HG03378 (cell line): Measurements from ENCODE around the gene FAM193A.
"Not testable (repeated sequence)": the region's sequence is repeated elsewhere in the genome, so short reads cannot be mapped to it uniquely, and the experiment has no call there.

ENCODE experiments used
- ATAC-seq: cut with Tn5 transposase; IDR thresholded peaks from one replicate; pipeline ENCODE4 v1.9.1; 2021; ENCODE audit warnings: mild to moderate bottlenecking, moderate library complexity; ENCODE audit not compliant: unreplicated experiment

The FAM193A gene

DNA sequence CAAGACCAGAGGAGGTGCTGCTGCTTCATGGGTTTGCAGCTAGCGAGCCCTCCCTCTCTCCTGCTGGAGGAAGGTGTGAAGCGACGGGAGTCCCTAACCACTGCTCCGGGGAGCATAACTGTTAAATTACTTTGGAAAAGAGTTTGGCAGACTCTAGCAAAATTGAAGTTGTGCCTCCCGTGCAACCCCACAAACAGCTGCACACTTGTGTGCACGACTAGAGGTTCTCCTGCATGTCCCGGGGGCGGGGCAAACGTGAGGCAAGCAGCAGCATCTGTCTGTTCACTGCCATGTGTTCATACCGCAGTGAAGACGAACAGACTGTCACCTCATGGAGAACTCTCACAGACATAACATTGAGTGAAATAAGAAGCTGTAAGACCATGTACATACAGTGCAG is 185.1 kb downstream of the FAM193A start:
- ATAC-seq, result no peak

DNA sequence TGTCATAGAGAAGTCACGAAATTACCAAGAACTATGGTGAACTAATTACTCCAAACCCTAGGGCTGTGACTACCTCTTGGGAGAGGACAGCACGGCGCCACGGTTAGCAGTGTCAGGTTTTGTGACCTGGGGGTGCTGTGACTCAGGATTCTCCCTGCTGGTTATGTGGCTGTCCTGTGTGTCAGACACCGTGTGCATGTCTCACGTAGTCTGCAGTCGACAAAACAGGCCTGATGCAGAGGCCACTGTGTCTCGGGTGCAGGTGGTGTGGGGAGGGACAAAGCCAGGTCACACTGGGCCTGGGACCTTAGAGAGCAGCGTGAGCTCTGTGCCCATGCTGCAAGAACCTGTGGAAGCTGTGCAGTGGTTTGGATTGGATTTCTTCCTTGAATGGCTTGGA is 185.6 kb downstream of the FAM193A start:
- ATAC-seq, result no peak

DNA sequence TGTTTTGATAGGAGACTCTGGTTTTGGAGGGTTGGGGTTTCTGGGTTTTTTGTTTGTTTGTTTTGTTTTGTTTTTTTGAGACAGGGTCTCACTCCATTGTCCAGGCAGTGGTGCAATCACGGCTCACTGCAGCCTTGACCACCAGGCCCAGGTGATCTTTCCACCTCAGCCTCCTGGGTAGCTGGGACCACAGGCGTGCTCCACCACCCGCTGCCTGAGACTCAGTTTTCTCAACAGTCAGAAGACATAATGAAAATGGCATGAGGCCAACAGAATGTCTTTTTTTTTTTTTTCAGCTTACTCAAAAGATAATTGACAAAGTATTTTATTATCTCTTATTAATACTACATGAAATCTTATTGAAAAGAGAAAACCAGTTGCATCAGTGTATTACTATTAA is 187.3 kb downstream of the FAM193A start:
- ATAC-seq, result no peak

DNA sequence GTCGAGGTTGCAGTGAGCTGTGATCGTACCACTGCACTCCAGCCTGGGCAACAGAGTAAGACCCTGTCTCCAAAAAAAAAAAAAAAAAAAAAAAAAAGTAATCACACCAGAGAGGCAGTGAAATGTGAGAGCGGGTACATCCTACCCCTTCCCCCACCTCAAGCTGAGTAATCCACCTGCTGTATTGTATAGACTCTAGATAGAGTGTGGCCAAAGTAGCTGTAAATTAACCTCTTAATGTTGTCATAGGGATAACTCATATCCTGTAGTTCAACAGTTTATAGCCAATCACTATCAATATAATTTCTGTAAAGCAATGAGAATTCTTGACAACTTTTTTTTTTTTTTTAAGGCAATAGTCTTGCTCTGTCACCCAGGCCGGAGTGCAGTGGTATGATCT is 188.9 kb downstream of the FAM193A start:
- ATAC-seq, result no peak

DNA sequence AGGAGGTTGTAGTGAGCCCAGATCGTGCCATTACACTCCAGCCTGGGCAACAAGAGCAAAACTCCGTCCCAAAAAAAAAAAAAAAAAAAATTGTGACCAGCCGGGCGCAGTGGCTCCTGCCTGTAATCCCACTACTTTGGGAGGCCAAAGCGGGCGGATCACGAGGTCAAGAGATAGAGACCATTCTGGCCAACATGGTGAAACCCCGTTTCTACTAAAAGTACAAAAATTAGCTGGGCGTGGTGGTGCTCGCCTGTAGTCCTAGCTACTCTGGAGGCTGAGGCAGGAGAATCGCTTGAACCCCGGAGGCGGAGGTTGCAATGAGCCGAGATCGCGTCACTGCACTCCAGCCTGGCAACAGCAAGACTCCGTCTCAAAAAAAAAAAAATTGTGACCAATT is 190.4 kb downstream of the FAM193A start:
- not testable (repeated sequence) for ATAC-seq

DNA sequence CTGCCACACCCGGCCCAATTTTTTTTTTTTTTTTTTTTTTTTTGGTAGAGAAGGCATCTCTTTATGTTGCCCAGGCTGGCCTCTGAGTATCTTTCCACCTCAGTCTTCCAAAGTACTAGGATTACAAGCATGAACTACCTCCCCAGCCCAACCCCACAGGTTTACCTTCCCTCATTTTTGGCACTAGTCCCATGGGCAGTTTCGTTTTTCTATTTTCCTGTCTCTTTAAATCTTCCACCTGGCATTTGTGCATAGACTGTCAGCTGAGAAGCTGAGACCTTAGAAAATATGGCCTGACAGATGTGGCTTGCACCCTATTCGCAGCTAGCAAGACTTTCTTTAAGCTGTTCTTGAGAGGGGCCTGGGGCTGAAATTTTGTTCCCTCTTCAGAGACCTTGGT is 191.8 kb downstream of the FAM193A start:
- ATAC-seq, result no peak

DNA sequence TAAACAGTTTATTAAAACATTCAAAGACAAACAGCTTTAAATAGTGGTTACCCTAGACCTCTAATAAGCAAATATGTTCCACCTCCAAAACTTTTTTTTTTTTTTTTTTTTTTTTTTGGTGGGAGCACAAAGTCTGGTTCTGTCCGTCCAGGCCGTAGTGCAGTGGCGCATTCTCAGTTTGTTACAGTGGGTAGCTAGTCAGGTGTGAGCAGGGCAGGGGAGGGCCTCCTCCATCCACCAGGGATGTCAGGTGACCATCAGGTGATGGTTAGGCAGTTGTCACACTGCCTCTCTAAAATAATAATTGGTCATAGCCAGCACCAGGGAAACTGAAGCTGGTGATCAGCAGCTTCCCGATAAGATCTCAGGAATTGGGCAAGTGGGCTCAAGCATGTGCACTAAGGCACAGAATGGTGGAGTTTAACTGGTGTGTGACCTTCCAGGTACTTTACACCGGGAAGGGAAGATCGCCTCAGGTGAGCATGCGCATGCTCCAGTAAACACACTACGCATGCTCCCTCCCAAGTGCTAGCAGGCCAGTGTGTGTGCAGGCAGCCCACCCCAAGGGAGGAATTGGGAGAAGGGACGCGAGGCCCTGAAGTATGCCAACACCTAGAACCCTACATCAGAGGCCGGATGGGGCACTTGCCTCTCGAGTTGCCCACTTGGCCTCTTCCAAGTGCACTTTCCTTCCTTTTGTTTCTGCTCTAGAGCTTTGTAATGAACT is 192.5 kb downstream of the FAM193A start:
- ATAC-seq, result no peak

DNA sequence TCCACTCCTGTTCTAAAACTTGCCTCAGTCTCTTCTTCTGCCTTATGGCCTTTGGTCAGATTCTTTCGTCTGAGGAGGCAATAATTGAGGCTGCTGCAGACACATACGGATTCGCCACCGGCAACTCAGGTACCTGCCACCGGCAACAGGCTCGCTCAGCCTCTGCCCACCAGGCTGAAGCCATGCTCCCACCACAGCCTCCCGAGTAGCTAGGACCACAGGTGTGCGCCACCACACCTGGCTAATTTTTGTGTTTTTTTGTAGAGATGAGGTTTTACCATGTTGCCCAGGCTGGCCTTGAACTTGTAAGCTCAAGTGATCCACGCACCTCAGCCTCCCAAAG is 193.1 kb downstream of the FAM193A start:
- no peak for ATAC-seq

DNA sequence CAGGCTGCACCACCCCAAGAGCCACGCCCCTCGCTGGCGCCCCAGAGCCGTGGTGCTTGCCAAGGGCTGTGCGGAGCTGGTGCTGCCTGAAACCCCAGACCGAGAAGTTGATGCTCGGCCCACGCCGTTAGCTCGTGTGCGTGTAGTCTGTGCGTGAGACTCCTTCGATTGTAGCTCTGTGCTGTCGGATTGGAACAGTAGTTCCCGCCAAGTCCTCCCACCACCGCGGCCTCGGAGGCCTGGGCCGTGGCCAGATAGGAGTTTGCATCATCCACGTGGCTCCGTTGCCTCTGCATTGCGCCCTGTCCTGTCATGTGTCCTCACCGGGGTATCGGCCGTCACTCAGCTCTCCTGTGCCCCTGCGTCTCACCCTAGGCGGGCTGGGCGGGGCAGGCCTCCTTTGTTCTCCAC is 195.5 kb downstream of the FAM193A start:
- ATAC-seq, result no peak

DNA sequence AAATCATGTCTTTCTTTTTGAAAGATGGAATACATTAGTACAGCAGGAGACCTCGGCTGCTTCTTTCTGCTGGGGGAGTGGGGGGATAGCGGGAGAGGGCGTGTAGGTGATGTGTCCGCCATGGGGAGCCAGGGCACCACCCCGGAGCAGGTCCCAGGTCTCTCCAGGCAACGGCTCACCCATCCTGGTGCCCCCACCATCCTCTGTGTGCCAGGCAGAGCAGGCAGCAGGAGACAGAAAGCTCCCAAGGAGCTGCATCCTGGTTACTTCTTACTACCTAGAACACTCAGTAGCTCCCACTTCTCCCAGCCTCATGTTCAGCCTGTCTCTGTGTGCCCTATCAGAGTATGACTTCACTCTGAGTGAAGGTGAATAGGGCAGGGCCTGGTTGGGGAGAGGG is 196.1 kb downstream of the FAM193A start:
- ATAC-seq, result no peak

DNA sequence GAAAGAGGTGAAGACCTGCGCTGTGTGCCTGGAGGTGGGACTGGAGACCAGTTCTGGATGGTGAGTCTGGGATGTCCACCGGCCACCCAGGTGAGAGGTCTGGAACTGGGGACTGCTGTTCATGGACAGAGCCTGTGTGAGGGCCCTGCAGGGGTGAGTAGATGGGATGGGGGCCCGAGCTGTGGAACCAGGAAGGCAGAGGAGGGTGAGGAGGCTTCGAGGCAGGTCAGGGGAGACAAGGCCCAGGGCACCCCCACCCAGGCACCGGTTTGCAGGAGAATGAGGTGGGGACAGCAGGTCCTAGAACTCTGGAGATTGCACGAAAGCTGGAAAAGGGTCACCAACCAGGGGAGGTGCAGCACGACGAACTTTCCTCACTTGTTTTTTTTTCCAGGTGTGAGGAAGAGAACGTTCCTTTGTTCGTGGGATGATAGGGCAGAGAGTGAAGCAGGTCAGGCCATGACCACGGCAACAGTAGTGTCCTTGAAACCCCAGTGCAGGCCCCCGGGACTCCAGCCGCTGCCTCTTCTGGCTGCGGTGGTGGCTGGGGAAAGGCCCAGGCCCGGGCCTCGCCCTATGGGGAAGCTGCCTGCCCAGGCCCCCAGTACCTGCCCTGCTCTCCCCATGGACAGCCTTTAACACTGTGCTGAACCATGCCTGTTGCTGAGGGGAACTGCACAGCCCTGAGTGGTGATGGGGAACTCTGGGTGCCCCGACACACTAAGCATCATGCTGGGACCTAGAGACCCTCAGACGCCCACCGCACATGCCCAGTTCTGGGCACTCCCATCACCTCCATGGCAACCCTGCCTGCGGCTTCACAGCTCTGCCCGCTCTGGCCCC is 196.8 kb downstream of the FAM193A start:
- no peak for ATAC-seq

DNA sequence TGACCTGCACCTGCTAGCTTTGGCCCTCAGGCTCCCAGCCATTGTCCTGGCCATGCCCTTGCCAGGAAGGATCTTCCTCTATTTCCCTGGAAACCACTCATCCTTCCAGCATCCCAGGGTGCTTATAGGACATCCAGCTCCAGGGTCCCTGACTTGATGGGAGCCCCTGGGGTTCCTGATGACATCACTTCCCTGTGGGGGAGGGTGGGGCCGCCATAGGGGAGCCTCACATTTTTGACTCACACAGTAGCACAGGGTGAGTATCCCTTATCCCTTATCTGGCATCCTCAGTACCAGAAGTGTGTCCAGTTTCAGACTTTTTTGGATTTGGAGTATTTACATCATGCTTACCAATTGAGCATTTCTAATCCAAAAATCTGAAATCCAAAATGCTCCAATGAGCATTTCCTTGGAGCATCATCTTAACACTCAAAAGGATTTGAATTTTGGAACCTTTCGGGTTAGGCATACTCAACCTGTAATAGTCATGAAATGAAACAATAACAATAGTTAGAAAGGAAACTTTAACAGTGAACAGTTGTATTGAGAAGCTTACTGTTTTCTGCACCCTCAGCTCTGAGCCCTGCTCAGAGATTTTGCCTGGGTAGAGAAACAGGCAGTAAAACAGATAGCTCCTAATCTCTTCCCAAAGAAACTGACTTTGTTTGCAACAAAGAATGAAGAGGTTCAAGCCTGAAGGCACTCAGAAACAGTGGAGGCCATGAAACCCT is 197.6 kb downstream of the FAM193A start:
- no peak for ATAC-seq

DNA sequence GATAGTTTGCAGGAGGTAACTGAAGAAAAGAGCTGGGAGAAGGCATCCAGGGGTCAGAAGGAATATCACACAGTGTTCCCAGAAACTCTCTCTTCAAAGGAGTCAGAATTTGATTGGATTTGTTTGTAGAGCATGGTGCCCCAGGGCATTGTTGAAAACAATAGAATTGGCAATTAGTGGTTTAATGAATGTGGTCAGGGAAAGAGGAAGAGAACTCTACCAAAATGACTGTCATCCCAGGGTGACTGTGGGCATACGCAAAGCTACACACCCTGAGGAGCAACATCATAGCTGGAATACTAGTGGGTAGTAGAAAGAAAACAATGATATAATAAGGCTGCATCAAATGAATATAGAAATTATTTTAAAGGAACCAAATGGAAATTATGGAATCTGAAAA is 198.2 kb downstream of the FAM193A start:
- no peak for ATAC-seq

DNA sequence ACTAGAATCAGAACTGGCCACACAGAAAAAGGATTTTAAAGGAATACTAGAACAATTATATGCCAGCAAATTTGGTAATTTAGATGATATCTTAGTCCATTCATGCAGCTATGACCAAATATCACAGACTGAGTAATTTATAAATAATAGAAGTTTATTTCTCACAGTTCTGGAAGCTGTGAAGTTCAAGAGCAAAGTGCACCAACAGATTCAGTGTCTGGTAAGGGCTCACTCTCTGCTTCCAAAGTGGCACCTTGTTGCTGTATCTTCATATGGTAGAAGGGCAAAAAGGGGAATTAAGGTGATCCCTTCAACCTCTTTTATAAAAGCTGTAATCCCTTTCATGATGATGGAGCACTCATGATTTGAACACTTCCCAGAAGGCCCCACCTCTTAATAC is 199.4 kb downstream of the FAM193A start:
- no peak for ATAC-seq

DNA sequence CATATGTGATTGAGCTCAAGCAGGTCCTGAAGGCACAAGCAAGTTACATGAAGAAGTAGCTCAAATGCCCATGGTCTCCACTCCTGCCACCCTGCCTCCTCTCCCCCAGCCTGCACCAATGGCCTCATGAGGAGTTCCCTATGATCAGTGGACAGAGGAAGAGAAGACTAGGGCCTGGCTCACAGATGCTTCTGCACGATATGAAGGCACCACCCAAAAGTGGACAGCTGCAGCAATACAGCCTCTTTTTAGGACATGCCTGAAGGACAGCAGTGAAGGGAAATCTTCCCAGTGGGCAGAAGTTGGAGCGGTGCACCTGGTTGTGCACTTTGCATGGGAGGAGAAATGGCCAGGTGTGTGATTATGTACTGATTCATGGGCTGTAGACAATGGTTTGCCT is 201.8 kb downstream of the FAM193A start:
- ATAC-seq, result not testable (repeated sequence)

DNA sequence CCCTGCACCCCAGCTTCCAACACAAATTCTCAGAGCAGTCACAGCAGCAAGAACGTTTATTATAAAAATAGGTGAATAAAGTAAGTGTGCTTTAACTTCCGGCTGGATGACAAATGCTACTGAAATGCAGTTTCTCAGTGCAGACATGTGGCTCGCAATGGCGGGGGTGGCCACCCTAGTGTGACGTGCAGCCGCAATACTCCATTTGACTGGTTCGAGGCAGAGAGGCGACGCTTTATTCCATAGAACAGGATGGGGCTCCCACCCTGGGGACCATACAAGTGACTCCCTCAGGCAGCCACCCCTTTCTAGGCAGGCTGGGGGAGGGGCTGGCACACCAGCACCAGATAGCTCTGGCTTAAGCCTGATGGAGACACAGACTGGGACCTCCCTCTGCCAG is 205.2 kb downstream of the FAM193A start:
- no peak for ATAC-seq

DNA sequence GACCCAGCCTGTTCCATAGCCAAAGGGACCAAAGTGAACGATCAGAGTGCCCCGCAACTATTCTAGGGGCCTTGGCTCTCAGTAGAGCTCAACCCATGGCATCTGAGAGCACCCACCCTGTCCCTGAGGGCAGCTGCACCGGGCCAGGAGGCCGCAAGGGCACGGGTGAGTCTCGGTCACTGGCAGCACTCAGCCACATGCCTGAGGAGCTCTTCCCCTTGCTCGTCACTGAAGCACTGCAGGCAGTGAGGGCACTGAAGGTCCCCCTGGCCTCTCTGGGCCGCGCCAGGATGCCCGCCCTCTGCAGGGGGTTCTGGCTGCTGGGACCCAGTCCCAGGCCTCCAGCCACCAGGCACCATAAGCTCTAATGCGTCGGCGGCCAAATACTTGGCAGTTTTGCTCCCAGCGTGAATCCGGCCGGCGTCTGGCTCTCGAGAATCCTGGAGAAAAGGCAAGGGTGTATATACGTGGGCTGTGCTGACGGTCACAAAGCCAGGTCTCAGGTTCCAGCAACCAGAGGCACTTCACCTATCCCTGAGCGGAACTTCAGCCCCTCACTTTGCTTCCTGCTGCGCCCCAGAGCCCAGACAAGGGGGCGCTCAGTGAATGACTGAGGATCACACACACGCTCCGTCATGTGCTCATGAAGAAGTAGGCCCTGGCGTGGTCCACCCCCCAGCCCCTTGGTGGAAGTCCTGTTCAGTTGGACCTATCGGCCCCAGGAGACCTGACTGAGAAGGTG is 205.8 kb downstream of the FAM193A start:
- no peak for ATAC-seq

DNA sequence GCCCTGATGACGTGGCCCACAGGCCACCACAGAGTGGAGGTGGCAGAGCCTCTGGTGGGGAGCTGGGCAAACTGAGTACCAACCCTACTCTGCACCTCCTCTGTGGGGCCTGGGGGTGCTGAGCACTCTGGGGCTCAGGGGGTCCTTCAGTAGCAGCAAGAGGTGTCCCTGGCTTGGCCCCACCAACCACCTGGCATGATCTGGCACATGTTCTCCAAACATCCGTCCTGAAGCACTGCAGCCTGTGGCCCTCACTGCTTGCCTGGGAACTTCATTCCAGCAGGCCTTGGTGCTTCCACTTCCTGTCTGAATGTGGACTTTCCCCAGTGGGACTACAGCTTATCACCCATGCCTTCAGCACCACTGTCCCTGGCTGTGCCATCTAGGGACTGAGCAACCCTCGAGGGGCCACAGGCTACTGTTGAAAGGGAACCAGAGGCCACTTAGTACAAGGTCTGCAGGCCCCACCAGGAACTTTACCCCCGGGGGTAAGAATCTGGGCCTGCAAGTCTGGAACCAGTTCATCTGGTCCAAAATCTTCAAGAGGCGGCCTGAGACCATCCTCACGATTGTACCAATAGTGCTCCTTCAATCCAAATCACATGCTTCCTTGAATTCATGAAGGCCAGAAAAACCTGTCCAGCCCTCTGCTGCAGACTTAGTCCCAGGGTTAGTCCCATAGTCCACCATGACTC is 206.5 kb downstream of the FAM193A start:
- ATAC-seq, result no peak

DNA sequence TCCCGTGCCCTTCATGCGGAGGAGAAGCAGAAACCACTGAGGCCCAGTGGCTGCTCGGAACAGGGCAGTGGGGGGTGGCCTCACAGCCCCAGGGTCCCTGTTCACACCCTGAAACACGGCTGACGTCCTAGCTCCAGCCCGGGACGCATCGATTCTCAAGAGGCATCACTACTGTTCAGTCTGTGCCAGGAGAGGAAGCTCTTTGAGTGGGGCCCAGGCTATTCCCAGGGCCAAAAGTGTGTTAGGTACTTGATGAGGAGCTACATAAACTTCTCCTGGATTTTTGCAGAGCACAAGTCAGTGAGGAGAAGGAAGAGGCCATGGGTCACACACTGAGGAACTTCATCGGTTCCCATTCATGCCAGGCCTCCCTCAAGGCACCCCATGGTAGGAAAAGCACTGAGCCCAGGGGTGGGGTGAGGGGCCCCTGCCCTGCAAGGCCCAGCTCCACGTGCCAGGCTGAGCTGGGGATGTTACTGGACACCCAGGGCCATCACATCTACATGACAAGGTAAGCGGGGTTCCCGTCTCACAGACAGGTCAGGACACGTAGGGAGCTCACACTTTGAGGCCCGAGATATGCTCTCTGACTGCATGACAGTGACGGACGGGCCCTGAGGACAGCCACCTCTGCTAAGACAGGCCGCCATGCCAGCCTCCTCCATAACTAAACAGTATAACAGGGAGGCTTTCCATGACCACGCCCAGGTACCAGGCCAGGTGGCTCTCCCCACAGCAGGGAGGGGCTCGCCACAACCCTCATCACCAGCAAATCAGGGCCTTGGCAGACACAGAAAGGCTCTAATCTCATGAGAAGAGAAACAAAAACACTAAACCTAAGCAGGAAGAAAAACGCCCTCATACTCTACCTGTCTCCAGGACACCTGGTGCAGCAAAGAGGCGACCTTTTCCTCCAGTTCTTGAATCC is 207.3 kb downstream of the FAM193A start:
- no peak for ATAC-seq
